Diencephalon (tissue), 1 donor: Measurements from ENCODE around the gene RAB32. TPM values are rescaled to one million over a fixed set of nuclear protein-coding genes. Genes with fewer than 3 reads are reported as not detected.

Experiments used
- total RNA-seq: library from RNA; depleted of rRNA; stranded (reverse); fragments of >200 nt; gene quantifications from one replicate; pipeline ENCODE4 v1.2.3, GENCODE V29; 2014

The RAB32 gene
- 7.4 TPM for total RNA-seq

GRCh38 chr6:146543211-146543939 lies at the start of gene RAB32:
Gene RAB32 (plus strand): TSS chr6:146543833. CDS start chr6:146543872, 39 bp downstream.

GRCh38 chr6:146598772-146599405 lies 55.3 kb downstream of the RAB32 start, which contains the start of gene ADGB:
Gene ADGB (plus strand): TSS chr6:146598972. CDS start chr6:146599041, 69 bp downstream.

Other genes starting within 250 kb of the RAB32 start
- 2.5 TPM for gene ADGB, start 55.1 kb downstream of the RAB32 start, total RNA-seq